Measurements from ENCODE around the gene HEATR1.

Gene HEATR1

DNA sequence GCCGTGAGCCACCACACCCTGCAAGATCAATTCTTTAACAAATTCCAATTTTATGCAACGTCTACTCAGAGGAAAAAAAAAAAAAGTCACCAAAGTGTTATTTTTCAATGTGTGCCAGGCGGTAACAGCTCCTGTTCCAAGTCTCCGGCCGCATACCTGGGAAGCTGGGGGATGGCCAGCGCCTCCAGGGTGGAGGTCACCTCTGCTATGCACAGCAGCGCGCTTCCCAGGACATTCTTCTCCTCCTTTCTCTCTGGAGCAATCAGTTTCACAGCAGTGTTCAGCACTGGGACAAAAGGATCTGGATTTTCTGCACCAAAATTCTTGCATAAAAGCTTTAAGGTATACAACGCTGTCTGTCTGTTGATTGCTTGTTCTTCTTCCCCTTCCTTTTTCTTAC is 46.2 kb downstream of the HEATR1 start:
- DNase-seq (ENCODE audit: low read depth, low spot score) = no peak
- POLR2A ChIA-PET = no interaction called here
- H3K4me3 ChIP-seq (ENCODE audit: low read depth, low read length) = no peak overlapping the region
- CTCF ChIA-PET = interaction anchor here (0.9 to 1.2 kb wide), 3 partner anchors 8 to 11 kb away, joined by 3 to 4 read pairs (median 4); no protein-coding TSS in a partner anchor
- TF ChIP-seq, protein P1, sequence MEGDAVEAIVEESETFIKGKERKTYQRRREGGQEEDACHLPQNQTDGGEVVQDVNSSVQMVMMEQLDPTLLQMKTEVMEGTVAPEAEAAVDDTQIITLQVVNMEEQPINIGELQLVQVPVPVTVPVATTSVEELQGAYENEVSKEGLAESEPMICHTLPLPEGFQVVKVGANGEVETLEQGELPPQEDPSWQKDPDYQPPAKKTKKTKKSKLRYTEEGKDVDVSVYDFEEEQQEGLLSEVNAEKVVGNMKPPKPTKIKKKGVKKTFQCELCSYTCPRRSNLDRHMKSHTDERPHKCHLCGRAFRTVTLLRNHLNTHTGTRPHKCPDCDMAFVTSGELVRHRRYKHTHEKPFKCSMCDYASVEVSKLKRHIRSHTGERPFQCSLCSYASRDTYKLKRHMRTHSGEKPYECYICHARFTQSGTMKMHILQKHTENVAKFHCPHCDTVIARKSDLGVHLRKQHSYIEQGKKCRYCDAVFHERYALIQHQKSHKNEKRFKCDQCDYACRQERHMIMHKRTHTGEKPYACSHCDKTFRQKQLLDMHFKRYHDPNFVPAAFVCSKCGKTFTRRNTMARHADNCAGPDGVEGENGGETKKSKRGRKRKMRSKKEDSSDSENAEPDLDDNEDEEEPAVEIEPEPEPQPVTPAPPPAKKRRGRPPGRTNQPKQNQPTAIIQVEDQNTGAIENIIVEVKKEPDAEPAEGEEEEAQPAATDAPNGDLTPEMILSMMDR (IDR thresholded peaks at IDR 0.05; ENCODE audit: insufficient read depth, low read length, missing control alignments) = no peak

DNA sequence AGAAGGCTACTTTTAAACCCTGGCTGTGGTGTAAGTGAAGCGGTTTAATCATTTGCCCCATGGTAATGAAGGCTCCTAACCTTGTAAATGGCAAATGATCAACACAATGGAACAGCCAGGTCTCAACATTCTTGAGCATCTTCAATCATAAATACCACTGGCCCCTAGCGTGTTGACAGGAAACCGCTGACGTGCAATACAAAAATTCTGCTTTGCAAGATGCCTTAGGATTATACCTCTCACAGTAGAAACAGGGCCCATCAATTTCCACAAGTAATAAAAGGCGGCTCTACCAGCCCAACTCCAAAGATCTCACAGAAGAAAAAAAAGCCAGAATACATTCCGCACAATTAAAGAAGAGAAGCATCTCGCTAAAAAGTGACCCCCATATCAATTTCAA is 47.7 kb downstream of the HEATR1 start:
- POLR2A ChIA-PET = no interaction called here
- DNase-seq (ENCODE audit: low read depth, low spot score) = no peak
- TF ChIP-seq, protein P1 (IDR thresholded peaks at IDR 0.05; ENCODE audit: insufficient read depth, low read length, missing control alignments) = no peak
- CTCF ChIA-PET = no interaction called here
- H3K4me3 ChIP-seq (ENCODE audit: low read depth, low read length) = no peak overlapping the region

DNA sequence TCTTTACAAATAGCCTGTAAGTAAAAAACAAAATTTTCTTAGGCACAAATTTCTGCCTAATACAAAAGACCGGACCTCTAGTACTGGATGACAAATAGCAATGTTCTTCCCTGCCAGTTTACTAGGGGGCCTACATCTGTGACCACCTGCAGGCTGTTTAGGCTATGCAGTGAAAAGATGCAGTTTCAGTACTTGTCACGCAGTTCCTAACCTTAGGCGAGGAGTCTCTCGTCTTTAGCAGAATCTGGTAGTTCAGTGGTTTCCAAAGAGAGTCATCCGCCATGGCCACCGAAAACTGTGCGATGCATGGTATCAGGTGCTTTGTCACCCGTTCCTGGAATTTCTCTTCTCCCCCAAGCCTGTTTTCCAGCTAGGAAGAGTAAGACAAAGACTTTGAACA is 50.9 kb downstream of the HEATR1 start:
- CTCF ChIA-PET = no interaction called here
- no peak for DNase-seq (ENCODE audit: low read depth, low spot score)
- no peak overlapping the region for H3K4me3 ChIP-seq (ENCODE audit: low read depth, low read length)
- POLR2A ChIA-PET = no interaction called here
- TF ChIP-seq, protein P1 (IDR thresholded peaks at IDR 0.05; ENCODE audit: insufficient read depth, low read length, missing control alignments) = no peak

DNA sequence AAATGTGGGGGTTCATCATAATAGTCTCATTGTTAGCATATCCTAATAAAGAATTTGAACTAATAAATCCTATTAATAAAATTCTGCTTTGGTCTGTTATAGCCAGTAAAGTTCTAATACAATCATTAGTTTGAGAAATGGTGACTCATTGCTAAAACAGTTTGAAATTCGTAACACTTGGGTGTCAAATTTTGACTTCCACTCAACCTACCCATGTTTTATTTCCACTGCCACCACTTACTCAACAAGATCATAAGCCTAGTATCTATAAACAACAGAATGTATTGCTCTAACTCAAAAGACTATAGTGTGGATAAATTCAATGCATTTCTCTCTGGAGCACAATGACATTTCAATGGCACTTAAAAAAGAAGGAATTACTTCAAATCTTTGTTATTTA is 51.4 kb downstream of the HEATR1 start:
- TF ChIP-seq, protein P1 (IDR thresholded peaks at IDR 0.05; ENCODE audit: insufficient read depth, low read length, missing control alignments) = no peak
- no peak for DNase-seq (ENCODE audit: low read depth, low spot score)
- no peak overlapping the region for H3K4me3 ChIP-seq (ENCODE audit: low read depth, low read length)
- POLR2A ChIA-PET = no interaction called here
- CTCF ChIA-PET = no interaction called here

DNA sequence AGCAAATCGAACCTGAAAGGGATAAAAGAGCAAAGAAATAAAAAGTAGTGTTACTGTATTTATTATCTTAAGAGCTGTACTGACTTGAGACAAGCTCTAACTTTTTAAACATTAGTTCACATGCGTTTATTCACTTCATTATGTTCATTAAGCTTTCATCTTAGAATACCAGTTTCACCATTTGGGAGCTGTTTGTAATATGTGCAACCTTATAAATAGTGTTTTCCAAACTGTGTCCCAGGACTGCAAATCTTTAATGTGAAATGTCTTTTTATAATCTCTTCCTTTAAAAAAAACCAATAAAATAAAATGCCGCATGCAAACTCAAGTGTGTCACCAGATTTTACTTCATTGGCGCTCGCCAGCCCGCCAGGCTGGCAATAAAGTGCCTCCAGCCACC is 52.2 kb downstream of the HEATR1 start:
- no peak overlapping the region for H3K4me3 ChIP-seq (ENCODE audit: low read depth, low read length)
- POLR2A ChIA-PET = no interaction called here
- TF ChIP-seq, protein P1 (IDR thresholded peaks at IDR 0.05; ENCODE audit: insufficient read depth, low read length, missing control alignments) = no peak
- CTCF ChIA-PET = interaction anchor here (0.9 kb wide), 1 partner anchor 445 kb away, joined by 3 read pairs; no protein-coding TSS in a partner anchor
- no peak for DNase-seq (ENCODE audit: low read depth, low spot score)

DNA sequence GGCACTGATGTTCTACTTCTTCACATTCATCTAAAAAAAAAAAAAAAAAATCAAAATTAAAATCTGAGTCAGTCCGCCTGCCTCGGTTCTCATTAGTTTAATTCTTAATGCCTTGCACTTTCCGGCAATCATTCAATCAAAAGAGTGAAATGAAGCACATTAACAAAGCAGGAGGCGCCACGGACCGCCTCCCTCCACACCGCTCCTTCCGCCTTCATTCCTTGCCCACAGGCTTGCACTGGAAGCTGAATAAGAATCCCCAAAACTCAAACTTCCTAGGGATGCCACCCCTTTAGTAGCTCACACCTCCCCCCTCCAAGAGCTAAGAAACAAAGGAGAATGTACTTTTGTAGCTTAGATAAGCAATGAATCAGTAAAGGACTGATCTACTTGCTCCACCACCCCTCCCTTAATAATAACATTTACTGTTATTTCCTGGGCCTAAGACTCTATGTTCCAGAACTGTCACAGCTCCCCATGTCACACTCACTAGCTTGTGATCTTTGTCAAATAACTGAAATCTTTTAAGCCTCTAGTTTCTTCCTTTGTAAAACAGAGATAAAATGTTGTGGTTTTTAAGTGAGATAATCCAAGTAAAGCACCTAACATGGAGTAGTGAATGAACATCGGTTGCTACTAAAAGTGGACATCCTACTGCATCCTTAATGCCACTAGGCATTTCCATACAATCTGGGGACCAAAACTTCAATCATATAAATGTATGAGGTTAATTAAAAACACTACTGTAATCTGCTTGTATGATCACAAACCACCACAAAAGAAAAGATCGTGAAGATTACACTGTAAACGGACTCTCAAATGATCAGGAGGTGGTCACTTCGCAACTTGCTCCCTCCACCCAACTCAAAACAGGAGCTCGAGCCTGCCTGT is 53.1 kb downstream of the HEATR1 start:
- POLR2A ChIA-PET = interaction anchor here (0.7 kb wide), 1 partner anchor 12 kb away, joined by 3 read pairs; no protein-coding TSS in a partner anchor
- TF ChIP-seq, protein P1 (IDR thresholded peaks at IDR 0.05; ENCODE audit: insufficient read depth, low read length, missing control alignments) = no peak
- H3K4me3 ChIP-seq (ENCODE audit: low read depth, low read length) = no peak overlapping the region
- DNase-seq (ENCODE audit: low read depth, low spot score) = no peak
- CTCF ChIA-PET = interaction anchor here (0.9 to 1.3 kb wide), 3 partner anchors 9 to 446 kb away, joined by 3 read pairs; no protein-coding TSS in a partner anchor
